ENCODE measurements around the gene VWA3A.
"Not testable (repeated sequence)": the region's sequence is repeated elsewhere in the genome, so short reads cannot be mapped to it uniquely, and the experiment has no call there.

Gene VWA3A

GRCh38 chr16:22092143-22092933 lies at the start of gene VWA3A:
TSS of gene VWA3A (plus strand) at chr16:22092541. CDS start at chr16:22092638, 97 bp downstream.
- DNase-seq: no peak

GRCh38 chr16:22043882-22044281 lies 48.5 kb upstream of the VWA3A start:
- DNase-seq: not testable (repeated sequence)

- DNase-seq: not testable (repeated sequence)
Observed at GRCh38 chr16:22045888-22046287, 46.5 kb upstream of the VWA3A start.

GRCh38 chr16:22050963-22051362 lies 41.4 kb upstream of the VWA3A start:
- no peak for DNase-seq

- no peak for DNase-seq
Observed at GRCh38 chr16:22052980-22053379, 39.4 kb upstream of the VWA3A start.

GRCh38 chr16:22053921-22054341 lies 38.4 kb upstream of the VWA3A start:
- DNase-seq: no peak

- DNase-seq: peak in 1 of 2 experiments; percentile 0
Observed at GRCh38 chr16:22054847-22055590, 37.3 kb upstream of the VWA3A start.

- DNase-seq: no peak
Observed at GRCh38 chr16:22055881-22056280, 36.5 kb upstream of the VWA3A start.

- DNase-seq: no peak
Observed at GRCh38 chr16:22063888-22064467, 28.4 kb upstream of the VWA3A start.

GRCh38 chr16:22065252-22065651 lies 27.1 kb upstream of the VWA3A start:
- DNase-seq: no peak

GRCh38 chr16:22070361-22071330 lies 21.7 kb upstream of the VWA3A start:
- no peak for DNase-seq

GRCh38 chr16:22071331-22071910 lies 20.9 kb upstream of the VWA3A start:
- no peak for DNase-seq

- no peak for DNase-seq
Observed at GRCh38 chr16:22073350-22073749, 19.0 kb upstream of the VWA3A start.

- no peak for DNase-seq
Observed at GRCh38 chr16:22075043-22075757, 17.1 kb upstream of the VWA3A start.

- DNase-seq: no peak
Observed at GRCh38 chr16:22075776-22076175, 16.6 kb upstream of the VWA3A start.

- peak; percentile 38 to 57 for DNase-seq
Observed at GRCh38 chr16:22077700-22078313, 14.5 kb upstream of the VWA3A start.

- no peak for DNase-seq
Observed at GRCh38 chr16:22078656-22079055, 13.7 kb upstream of the VWA3A start.

- DNase-seq: no peak
Observed at GRCh38 chr16:22081050-22081449, 11.3 kb upstream of the VWA3A start.

- no peak for DNase-seq
Observed at GRCh38 chr16:22086440-22086839, 5.9 kb upstream of the VWA3A start.

- no peak for DNase-seq
Observed at GRCh38 chr16:22088642-22089041, 3.7 kb upstream of the VWA3A start.

GRCh38 chr16:22089910-22090309 lies 2.4 kb upstream of the VWA3A start:
- DNase-seq: no peak

All from Kasumi-1 (cell line).